Kidney epithelial cell (primary cell): Measurements from ENCODE around the gene GRIP1. TPM values are rescaled to one million over a fixed set of nuclear protein-coding genes. Genes with fewer than 3 reads are reported as not detected.

ENCODE experiments used
- DNase-seq: peaks from one replicate; pipeline ENCODE4 v3.0.0-alpha.2; 2010; ENCODE audit warnings: low read depth
- H3K27me3 ChIP-seq: 2 replicates; pipeline ENCODE4 v1.6.0; 2011; ENCODE audit warnings: low read length; ENCODE audit not compliant: control insufficient read depth, insufficient read depth
- H3K36me3 ChIP-seq: 2 replicates; pipeline ENCODE4 v1.5.1; 2011; ENCODE audit warnings: low read length; ENCODE audit not compliant: control insufficient read depth, insufficient read depth
- H3K4me3 ChIP-seq: 2 replicates; pipeline ENCODE4 v1.5.1; 2011; ENCODE audit warnings: low read depth, mild to moderate bottlenecking, control low read depth, low read length
- total RNA-seq: library from RNA; depleted of rRNA; stranded (reverse); fragments of >200 nt; gene quantifications from 2 replicates; pipeline ENCODE4 v1.2.3, GENCODE V29; 2015
- TF ChIP-seq, protein P1 (sequence below): IDR thresholded peaks from 2 replicates; pipeline ENCODE4 v1.5.1; 2011; ENCODE audit warnings: mild to moderate bottlenecking, moderate library complexity, low read length, control low read depth, inconsistent platforms; ENCODE audit not compliant: insufficient read depth, poor library complexity, severe bottlenecking

Gene GRIP1
- total RNA-seq, 1 donor from 2014 or later: 4.2 TPM

DNA sequence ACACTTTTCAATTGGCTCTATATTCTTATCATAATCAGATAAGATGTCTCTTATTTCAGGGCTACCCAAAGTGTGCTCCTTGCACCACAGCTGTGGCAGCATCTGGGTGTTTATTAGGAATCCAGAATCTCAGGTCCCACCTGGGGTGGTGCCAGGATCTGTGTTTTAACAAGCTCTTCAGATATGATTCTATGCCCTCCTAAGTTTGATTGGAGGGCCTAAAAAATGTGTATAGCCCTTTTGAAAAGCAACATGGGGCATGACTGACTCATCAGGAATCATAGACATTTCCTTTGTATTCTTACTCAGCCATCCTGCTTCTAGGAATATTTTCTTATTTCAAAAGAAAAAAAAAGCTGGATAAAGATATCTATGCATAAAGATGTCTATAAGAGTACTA is 273.5 kb downstream of the GRIP1 start:
- no peak for DNase-seq
- TF ChIP-seq, protein P1, sequence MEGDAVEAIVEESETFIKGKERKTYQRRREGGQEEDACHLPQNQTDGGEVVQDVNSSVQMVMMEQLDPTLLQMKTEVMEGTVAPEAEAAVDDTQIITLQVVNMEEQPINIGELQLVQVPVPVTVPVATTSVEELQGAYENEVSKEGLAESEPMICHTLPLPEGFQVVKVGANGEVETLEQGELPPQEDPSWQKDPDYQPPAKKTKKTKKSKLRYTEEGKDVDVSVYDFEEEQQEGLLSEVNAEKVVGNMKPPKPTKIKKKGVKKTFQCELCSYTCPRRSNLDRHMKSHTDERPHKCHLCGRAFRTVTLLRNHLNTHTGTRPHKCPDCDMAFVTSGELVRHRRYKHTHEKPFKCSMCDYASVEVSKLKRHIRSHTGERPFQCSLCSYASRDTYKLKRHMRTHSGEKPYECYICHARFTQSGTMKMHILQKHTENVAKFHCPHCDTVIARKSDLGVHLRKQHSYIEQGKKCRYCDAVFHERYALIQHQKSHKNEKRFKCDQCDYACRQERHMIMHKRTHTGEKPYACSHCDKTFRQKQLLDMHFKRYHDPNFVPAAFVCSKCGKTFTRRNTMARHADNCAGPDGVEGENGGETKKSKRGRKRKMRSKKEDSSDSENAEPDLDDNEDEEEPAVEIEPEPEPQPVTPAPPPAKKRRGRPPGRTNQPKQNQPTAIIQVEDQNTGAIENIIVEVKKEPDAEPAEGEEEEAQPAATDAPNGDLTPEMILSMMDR: no peak

DNA sequence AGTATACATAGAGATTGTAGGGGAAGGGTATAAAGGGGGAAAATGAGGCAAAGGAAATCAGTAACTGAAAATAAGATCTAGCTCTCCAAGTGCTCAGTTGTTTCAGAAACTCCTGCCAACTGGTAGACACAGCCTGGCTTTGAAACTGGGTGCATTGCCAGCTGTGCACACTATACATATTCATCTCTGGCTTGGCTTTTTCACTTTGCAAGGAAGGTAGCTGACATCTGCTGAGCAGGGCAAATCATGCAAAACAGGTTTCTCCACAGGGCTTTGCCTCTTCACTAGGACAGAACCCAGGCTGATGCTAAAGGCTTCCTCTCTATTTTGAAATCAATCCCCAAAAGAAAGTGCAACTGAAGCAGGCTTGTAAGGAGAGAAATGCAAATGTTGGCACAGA is 275.1 kb downstream of the GRIP1 start:
- DNase-seq: no peak

More for the DNA sequence above, 273.5 kb downstream of the GRIP1 start:
- Histone ChIP-seq H3K27me3 (no peaks in the 10 kb centered on the region), H3K36me3 (no peaks in the 10 kb centered on the region), H3K4me3 (no peak overlapping the region)

DNA sequence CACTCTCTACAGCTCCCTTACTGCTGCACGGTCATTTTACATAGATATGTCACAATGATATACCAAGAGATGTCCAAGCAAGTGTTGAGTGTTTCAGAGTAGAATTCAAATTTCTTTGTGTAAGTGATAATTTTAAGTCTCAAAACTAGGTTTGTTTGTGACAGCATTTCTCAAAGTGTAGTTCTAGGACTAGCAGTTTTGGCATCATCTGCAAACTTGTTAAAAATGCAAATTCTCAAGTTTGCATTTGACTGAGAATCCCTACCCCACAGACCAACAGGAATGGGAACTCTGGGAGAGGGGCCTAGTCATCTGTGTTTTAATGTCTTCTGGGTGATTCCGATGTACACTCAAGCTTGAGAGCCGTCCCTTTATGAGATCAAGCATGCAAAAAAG is 279.0 kb downstream of the GRIP1 start:
- DNase-seq: no peak
- H3K36me3 ChIP-seq: no peaks in the 10 kb centered on the region
- H3K27me3 ChIP-seq: no peaks in the 10 kb centered on the region
- no peak overlapping the region for H3K4me3 ChIP-seq
- TF ChIP-seq, protein P1: no peak

More for the DNA sequence above, 275.1 kb downstream of the GRIP1 start:
- Histone ChIP-seq H3K27me3 (no peaks in the 10 kb centered on the region), H3K4me3 (no peak overlapping the region), H3K36me3 (no peaks in the 10 kb centered on the region)
- TF ChIP-seq, protein P1: no peak

DNA sequence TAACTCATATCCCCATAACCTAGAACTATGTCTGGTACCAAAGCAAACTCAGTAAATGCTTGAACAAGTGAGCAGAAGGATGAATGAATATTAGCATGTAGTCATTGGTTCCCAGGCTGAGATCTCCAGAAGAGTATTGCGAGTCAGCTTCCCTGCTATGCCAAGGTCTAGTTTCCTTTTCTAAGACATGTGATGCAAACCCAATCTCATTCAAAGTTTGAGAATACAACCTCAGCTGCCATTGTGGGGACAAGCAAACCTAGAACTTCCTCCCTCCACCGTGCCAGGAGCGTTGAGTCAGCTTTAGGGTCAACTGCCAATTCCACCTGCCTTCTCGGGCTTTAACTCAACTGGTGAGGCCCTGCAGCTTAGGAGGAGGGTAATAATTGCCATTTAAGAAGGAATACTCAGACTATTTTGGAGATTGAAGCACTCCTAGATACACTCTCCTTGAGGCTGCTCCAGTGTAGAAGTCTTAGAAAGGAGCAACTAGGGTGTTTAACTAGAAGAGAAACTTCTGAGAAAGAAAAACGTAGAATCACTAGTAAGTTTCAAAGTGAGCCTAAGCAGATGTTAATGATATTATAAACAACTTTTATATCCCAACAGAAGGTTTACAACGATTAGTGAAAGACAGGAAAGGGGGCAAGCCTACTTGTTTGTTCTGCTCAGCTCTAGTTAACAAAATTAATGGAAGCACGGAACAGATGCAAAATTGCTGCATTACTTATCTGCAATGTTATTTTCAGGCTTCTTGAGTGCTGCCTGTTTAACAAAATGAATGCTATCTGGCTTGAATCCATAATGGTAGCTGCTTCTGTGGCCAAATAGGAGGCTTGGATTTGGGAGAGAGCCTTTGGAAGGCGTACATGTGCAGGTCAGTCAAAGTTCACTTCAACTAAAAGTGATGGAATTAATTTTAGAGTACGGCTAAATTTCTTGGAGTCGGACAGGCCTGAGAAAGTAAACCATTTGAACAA is 279.7 kb downstream of the GRIP1 start:
- H3K27me3 ChIP-seq: no peaks in the 10 kb centered on the region
- TF ChIP-seq, protein P1: no peak
- no peak for DNase-seq

DNA sequence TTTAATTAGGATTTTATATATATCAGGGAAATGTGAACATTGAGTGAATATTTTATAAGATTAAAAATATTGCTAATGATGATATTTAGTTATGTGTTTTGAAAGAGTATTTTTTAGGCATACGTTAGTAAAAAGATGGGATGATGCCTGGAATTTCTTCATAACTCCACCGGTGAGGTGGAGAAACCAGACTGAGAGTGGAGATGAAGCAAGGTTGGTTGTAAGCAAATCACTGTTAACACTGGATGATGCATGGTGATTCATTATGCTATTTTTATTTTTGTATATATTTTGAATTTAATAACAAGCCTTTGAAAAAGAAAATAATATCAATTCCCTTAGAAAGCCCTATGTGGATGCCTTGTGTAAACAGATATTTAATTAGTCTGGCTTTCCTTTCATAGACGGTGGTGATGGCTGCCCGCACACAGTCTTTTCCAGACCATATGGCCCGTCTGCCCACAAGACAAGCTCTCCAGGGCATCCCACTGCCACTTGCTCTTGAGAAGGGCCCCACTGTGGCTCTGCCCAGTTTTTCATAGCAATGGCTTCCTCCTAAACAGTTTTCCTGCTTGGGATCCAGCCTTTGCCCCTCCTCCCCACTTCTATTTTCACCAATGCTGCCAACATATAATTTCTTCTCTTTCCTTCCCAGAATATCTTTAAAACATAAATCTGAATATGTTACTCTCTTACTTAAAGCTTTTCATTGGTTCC is 281.1 kb downstream of the GRIP1 start:
- TF ChIP-seq, protein P1: no peak
- H3K27me3 ChIP-seq: no peaks in the 10 kb centered on the region
- no peaks in the 10 kb centered on the region for H3K36me3 ChIP-seq
- H3K4me3 ChIP-seq: no peak overlapping the region
- DNase-seq: no peak

More for the DNA sequence above, 279.7 kb downstream of the GRIP1 start:
- Histone ChIP-seq H3K36me3 (no peaks in the 10 kb centered on the region), H3K4me3 (no peak overlapping the region)
